Prostate gland (tissue), 2 donors: ENCODE results near the gene COQ10B. TPM values are rescaled to one million over a fixed set of nuclear protein-coding genes. Genes with fewer than 3 reads are reported as not detected.

ENCODE experiments used
- DNase-seq: peaks from one replicate; pipeline ENCODE4 v3.0.0-alpha.2; 2019; ENCODE audit warnings: low spot score
- H3K27ac ChIP-seq, 2 donors: fragments of 200-600 bp; sonication (generic); 2 replicates each; pipeline ENCODE4 v1.5.1; 2017 to 2019
- H3K27me3 ChIP-seq: fragments of 200-600 bp; sonication (generic); replicated peaks from 2 replicates; pipeline ENCODE4 v1.5.1; 2019; ENCODE audit not compliant: insufficient read depth
- H3K36me3 ChIP-seq, 2 donors: fragments of 200-600 bp; sonication (generic); 1 replicate in 1 of 2; 2 replicates in 1 of 2; pipeline versions ENCODE4 v1.5.1 to v1.8.1; 2017 to 2019
- H3K4me1 ChIP-seq: fragments of 200-600 bp; sonication (generic); replicated peaks from 2 replicates; pipeline ENCODE4 v1.5.1; 2019
- H3K4me3 ChIP-seq, 2 donors: fragments of 200-600 bp; sonication (generic); 2 replicates each; pipeline ENCODE4 v1.5.1; 2017 to 2019
- H3K9me3 ChIP-seq: fragments of 200-600 bp; sonication (generic); 2 replicates; pipeline ENCODE4 v1.5.1; 2017
- POLR2A ChIP-seq: fragments of 450-650 bp; IDR thresholded peaks from one replicate; pipeline ENCODE4 v1.6.1; 2016; ENCODE audit warnings: antibody characterized with exemption, mild to moderate bottlenecking
- POLR2AphosphoS5 ChIP-seq: sonication (generic); formaldehyde crosslinking; IDR thresholded peaks from one replicate; pipeline ENCODE4 v1.6.1; 2017; ENCODE audit warnings: antibody characterized with exemption
- WGBS: methylation state at CpG from one replicate; pipeline ENCODE4 v1.1.5; 2018; 5-methylcytosine and 5-hydroxymethylcytosine counted together
- intact Hi-C: fragments of 100-400 bp; cut with DNase I; formaldehyde crosslinking; loops from one replicate; pipeline ENCODE4 v1.14.2; 2022
- total RNA-seq, 2 donors: library from RNA; depleted of rRNA; stranded (reverse); fragments of >200 nt; gene quantifications; one replicate each; pipeline ENCODE4 v1.1.0, GENCODE V29; 2016
- TF ChIP-seq, protein P1 (sequence below), 4 experiments: fragments of 200-600 bp in 2 of 4; fragments of 450-650 bp in 2 of 4; sonication (generic) in 2 of 4; IDR thresholded peaks; 1 replicate in 3 of 4; 2 replicates in 1 of 4; pipeline ENCODE4 v1.5.1; 2016 to 2019; ENCODE audit warnings: antibody characterized with exemption in 4 of 4, mild to moderate bottlenecking in 2 of 4, moderate library complexity in 2 of 4

The COQ10B gene
- total RNA-seq, 2 donors from 2014 or later, result 18.7 to 20.1 TPM

- peaks cover 0 to 8% of the 10 kb centered on the region in 2 donors for H3K36me3 ChIP-seq
- no peak overlapping the region for H3K27ac ChIP-seq
- no peak for TF ChIP-seq POLR2AphosphoS5
- TF ChIP-seq, protein P1, sequence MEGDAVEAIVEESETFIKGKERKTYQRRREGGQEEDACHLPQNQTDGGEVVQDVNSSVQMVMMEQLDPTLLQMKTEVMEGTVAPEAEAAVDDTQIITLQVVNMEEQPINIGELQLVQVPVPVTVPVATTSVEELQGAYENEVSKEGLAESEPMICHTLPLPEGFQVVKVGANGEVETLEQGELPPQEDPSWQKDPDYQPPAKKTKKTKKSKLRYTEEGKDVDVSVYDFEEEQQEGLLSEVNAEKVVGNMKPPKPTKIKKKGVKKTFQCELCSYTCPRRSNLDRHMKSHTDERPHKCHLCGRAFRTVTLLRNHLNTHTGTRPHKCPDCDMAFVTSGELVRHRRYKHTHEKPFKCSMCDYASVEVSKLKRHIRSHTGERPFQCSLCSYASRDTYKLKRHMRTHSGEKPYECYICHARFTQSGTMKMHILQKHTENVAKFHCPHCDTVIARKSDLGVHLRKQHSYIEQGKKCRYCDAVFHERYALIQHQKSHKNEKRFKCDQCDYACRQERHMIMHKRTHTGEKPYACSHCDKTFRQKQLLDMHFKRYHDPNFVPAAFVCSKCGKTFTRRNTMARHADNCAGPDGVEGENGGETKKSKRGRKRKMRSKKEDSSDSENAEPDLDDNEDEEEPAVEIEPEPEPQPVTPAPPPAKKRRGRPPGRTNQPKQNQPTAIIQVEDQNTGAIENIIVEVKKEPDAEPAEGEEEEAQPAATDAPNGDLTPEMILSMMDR (IDR thresholded peaks at IDR 0.05), result no peak
- no peak for TF ChIP-seq POLR2A
- no peaks in the 10 kb centered on the region for H3K9me3 ChIP-seq
- no peaks in the 10 kb centered on the region for H3K27me3 ChIP-seq
- intact Hi-C loops, result loop anchor here (10.0 kb wide), 1 partner anchor 208 kb away; the partner anchor contains the start of gene MARS2
- no peak overlapping the region for H3K4me3 ChIP-seq
- DNase-seq, result no peak
- no peaks in the 10 kb centered on the region for H3K4me1 ChIP-seq
These were observed 43.3 kb downstream of the COQ10B start for GRCh38 chr2:197496695-197497094.

DNA sequence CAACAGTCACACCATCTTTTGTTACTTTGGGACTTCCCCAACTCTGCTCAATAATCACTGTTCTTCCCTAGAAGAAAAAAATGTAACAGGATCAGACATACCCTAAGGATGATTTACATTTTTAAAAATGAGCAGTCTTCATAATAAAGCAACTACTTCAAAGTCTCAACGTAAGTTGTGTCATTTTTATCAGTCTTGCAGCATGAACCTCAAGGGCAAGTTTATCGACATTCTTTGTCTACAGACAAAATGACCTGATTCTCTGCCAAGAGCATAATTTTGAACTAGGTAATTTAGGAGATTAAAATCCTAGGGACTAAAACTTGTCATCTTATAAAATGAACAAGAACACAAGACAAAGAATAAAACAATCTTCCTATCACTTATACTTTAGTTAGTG, 44.0 kb downstream of the COQ10B start:
- no peaks in the 10 kb centered on the region for H3K27me3 ChIP-seq
- peaks cover 0 to 8% of the 10 kb centered on the region in 2 donors for H3K36me3 ChIP-seq
- no peak for DNase-seq
- H3K4me3 ChIP-seq, result no peak overlapping the region
- TF ChIP-seq POLR2A (no peak), POLR2AphosphoS5 (no peak)
- TF ChIP-seq, protein P1 (IDR thresholded peaks at IDR 0.05), result no peak
- H3K4me1 ChIP-seq, result no peaks in the 10 kb centered on the region
- no peak overlapping the region for H3K27ac ChIP-seq
- WGBS, result 22% methylated on average over 2 of the region's 2 CpGs
- intact Hi-C loops, result loop anchor here (10.0 kb wide), 1 partner anchor 207 kb away; the partner anchor contains the start of gene MARS2
- H3K9me3 ChIP-seq, result no peaks in the 10 kb centered on the region

- Histone ChIP-seq H3K4me3 (peak overlapping the region; percentile 85 to 93), H3K36me3 (peaks cover 0 to 5% of the 10 kb centered on the region in 2 donors), H3K27ac (peak overlapping the region; percentile 99 to 100), H3K4me1 (no peaks in the 10 kb centered on the region), H3K9me3 (no peaks in the 10 kb centered on the region), H3K27me3 (no peaks in the 10 kb centered on the region)
- DNase-seq, result no peak
- intact Hi-C loops, result loop anchor here (2.0 to 10.0 kb wide), 2 partner anchors 64 to 206 kb away; partner anchors contain the start of genes MARS2 and SF3B1
- WGBS, result 5% methylated on average over 14 of the region's 14 CpGs
- TF ChIP-seq POLR2AphosphoS5, result no peak
- TF ChIP-seq, protein P1 (IDR thresholded peaks at IDR 0.05), result no peak
- TF ChIP-seq POLR2A, result no peak
These were observed 45.0 kb downstream of the COQ10B start for GRCh38 chr2:197498235-197498936.

GRCh38 chr2:197498937-197499593, 45.7 kb downstream of the COQ10B start:
- intact Hi-C loops, result loop anchor here (2.0 to 10.0 kb wide), 2 partner anchors 64 to 206 kb away; partner anchors contain the start of genes MARS2 and SF3B1
- Histone ChIP-seq H3K27ac (peak overlapping the region; percentile 99 to 100), H3K4me1 (no peaks in the 10 kb centered on the region), H3K36me3 (no peaks in the 10 kb centered on the region), H3K9me3 (no peaks in the 10 kb centered on the region), H3K27me3 (no peaks in the 10 kb centered on the region), H3K4me3 (peak overlapping the region; percentile 85 to 93)
- WGBS, result under 1% methylated on average over 46 of the region's 46 CpGs
- TF ChIP-seq, protein P1 (IDR thresholded peaks at IDR 0.05), result no peak
- TF ChIP-seq POLR2A (peak; percentile 26), POLR2AphosphoS5 (peak; percentile 4)
- DNase-seq, result peak; percentile 50
